Measurements from ENCODE around the gene VWA5B1.

The VWA5B1 gene

DNA sequence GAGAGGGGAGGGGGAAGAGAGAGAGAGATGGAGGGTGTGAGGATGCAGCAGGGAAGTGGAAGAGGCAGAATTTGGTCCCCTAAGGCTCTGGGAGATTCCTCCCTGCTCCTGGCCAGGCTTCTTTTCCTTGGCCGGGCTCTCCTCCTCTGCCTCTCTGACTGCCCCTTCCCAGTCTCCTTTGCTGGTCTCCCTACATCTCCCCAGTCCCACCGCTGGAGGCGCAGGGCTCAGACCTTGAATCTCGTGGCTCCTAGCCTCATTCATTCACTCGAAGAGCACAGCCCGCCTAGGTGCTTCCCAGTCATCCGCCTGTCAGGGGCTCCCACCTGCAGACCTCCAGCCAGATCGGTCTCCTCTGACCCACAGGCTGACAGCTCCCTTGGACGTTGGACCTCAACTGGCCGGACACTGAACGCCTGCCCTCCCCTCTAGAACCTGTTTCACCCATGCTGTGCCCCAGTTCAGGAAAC is 76.5 kb downstream of the VWA5B1 start:
- Histone ChIP-seq H3K9me3 (ENCODE audit: low read depth, low read length) (no peaks in the 10 kb centered on the region), H3K27ac (no peak overlapping the region), H3K4me3 (no peak overlapping the region), H3K36me3 (ENCODE audit: insufficient read depth, low read length) (no peaks in the 10 kb centered on the region), H3K9ac (ENCODE audit: insufficient read length) (no peak overlapping the region)
- no peak for DNase-seq (ENCODE audit: low read depth, low spot score)
- TF ChIP-seq EZH2 (IDR thresholded peaks at IDR 0.05) (no peak), POLR2AphosphoS5 (IDR thresholded peaks at IDR 0.05; ENCODE audit: borderline replicate concordance, low read depth, low read length) (no peak), FOXP2 (optimal IDR thresholded peaks at IDR 0.05; ENCODE audit: control extremely low read depth, extremely low read length, insufficient read depth) (no peak)

DNA sequence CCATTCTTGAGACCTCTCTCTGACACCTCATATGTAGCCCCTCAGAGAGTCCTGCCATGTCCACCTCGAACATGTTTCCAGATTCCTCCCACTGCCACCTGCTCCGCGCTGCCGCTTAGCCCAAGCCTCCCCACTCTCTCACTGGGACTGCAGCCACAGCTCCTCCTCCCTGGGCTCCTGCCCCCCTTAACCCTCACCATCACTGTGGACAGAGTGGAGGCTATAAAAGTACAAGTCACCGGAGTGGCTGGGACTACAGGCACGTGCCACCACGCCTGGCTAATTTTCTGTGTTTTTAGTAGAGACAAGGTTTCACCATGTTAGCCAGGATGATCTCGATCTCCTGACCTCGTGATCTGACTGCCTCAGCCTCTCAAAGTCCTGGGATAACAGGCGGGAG is 77.0 kb downstream of the VWA5B1 start:
- Histone ChIP-seq H3K9ac (ENCODE audit: insufficient read length) (no peak overlapping the region), H3K36me3 (ENCODE audit: insufficient read depth, low read length) (no peaks in the 10 kb centered on the region), H3K4me3 (no peak overlapping the region), H3K9me3 (ENCODE audit: low read depth, low read length) (no peaks in the 10 kb centered on the region), H3K27ac (no peak overlapping the region)
- no peak for TF ChIP-seq POLR2AphosphoS5 (IDR thresholded peaks at IDR 0.05; ENCODE audit: borderline replicate concordance, low read depth, low read length)
- TF ChIP-seq FOXP2 (optimal IDR thresholded peaks at IDR 0.05; ENCODE audit: control extremely low read depth, extremely low read length, insufficient read depth): no peak
- TF ChIP-seq EZH2 (IDR thresholded peaks at IDR 0.05): no peak
- no peak for DNase-seq (ENCODE audit: low read depth, low spot score)

DNA sequence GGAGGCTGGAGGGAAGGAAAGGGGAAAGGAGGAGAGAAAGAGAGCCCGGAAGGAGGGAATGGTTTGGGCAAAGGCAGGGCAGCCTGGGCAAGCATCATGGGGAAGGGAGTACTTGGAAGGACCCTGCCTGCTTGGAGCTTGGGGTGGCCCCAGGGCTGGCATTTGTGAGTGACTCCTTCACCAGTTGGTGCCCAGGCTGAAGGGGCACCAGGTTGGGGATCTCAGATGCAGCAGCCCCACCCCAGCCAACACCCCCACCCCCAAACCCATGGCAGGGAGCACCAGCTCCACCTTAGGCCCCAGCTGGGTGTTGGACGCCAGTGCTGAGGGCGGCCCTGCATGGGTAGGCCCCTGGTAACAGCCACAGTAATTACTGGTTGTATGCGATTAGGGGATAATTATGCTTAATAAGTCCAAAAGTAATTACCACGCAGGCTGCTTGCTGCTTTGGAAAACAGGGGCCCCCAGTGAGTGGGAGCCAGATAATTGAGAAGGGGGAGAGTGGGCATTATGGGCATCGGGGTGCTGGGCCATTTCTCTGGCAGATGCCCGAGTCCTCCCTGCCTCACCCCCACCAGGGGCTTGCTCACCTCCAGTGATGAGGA is 78.3 kb downstream of the VWA5B1 start:
- Histone ChIP-seq H3K36me3 (ENCODE audit: insufficient read depth, low read length) (no peaks in the 10 kb centered on the region), H3K27ac (no peak overlapping the region), H3K9me3 (ENCODE audit: low read depth, low read length) (no peaks in the 10 kb centered on the region), H3K9ac (ENCODE audit: insufficient read length) (no peak overlapping the region), H3K4me3 (no peak overlapping the region)
- DNase-seq (ENCODE audit: low read depth, low spot score): no peak
- no peak for TF ChIP-seq EZH2 (IDR thresholded peaks at IDR 0.05)
- TF ChIP-seq FOXP2 (optimal IDR thresholded peaks at IDR 0.05; ENCODE audit: control extremely low read depth, extremely low read length, insufficient read depth): no peak
- TF ChIP-seq POLR2AphosphoS5 (IDR thresholded peaks at IDR 0.05; ENCODE audit: borderline replicate concordance, low read depth, low read length): no peak

DNA sequence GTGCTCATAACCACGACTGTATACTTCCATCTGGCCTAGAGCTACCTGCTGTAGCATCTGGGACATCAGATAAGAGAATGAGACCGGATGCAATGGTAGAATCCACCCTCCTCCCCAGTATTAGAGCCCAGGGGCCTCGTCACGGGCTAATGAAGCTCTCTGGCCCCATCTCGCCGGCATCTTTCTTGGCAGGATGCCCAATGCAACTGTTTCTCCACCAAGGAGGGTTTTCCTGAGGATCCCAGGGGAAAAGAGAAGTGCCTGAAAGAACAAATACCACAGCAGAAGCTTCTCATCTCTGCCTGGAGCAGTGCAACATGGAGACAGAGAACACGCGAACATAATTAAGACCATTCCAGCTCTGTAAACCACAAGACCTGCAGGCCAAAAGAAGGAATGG is 80.0 kb downstream of the VWA5B1 start:
- no peak overlapping the region for H3K27ac ChIP-seq
- TF ChIP-seq POLR2AphosphoS5 (IDR thresholded peaks at IDR 0.05; ENCODE audit: borderline replicate concordance, low read depth, low read length): no peak
- no peak for TF ChIP-seq FOXP2 (optimal IDR thresholded peaks at IDR 0.05; ENCODE audit: control extremely low read depth, extremely low read length, insufficient read depth)
- no peak for TF ChIP-seq EZH2 (IDR thresholded peaks at IDR 0.05)
- no peak overlapping the region for H3K4me3 ChIP-seq
- DNase-seq (ENCODE audit: low read depth, low spot score): peak; percentile 26
- H3K36me3 ChIP-seq (ENCODE audit: insufficient read depth, low read length): no peaks in the 10 kb centered on the region
- H3K9me3 ChIP-seq (ENCODE audit: low read depth, low read length): no peaks in the 10 kb centered on the region
- H3K9ac ChIP-seq (ENCODE audit: insufficient read length): no peak overlapping the region

DNA sequence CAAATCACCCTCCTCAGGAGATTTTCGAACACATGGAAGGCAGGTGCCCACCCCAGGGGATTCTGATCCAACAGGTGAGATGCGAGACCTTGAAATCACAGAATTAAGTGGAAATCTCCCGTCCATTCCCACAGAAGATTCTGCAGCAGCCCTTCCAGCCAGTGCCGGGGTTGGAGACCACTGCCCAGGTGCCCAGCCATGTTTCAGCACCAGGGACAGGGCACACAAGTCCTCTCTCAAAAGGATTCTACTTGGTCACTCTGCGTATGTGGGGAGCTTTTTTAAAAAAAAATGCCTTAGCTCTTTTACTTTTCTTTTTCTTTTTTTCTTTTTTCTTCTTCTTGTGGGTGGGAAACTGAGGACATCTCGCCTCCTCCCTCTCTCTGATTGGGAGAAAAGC is 80.7 kb downstream of the VWA5B1 start:
- H3K27ac ChIP-seq: no peak overlapping the region
- TF ChIP-seq EZH2 (IDR thresholded peaks at IDR 0.05) (no peak), POLR2AphosphoS5 (IDR thresholded peaks at IDR 0.05; ENCODE audit: borderline replicate concordance, low read depth, low read length) (no peak), FOXP2 (optimal IDR thresholded peaks at IDR 0.05; ENCODE audit: control extremely low read depth, extremely low read length, insufficient read depth) (no peak)
- no peaks in the 10 kb centered on the region for H3K36me3 ChIP-seq (ENCODE audit: insufficient read depth, low read length)
- H3K9ac ChIP-seq (ENCODE audit: insufficient read length): no peak overlapping the region
- no peaks in the 10 kb centered on the region for H3K9me3 ChIP-seq (ENCODE audit: low read depth, low read length)
- H3K4me3 ChIP-seq: no peak overlapping the region
- DNase-seq (ENCODE audit: low read depth, low spot score): no peak

DNA sequence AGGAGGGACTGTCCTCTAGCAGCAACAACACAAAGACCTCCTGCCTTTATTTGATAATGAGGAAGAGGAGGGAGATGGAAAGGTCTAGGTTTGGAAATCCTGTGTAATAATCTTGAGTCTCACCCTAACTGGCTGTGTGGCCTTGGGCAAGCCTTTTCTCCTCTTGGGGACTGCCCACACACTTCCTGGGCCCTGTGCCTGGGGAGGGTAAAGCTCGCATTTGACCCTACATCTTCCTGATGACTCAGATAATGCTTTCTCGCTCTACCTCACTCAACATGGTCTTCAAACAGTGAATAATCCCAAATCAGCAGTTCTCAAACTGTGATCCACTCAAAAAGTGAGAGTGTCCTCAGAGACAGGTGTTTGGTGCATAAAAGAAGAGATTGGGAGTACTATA is 81.2 kb downstream of the VWA5B1 start:
- Histone ChIP-seq H3K9ac (ENCODE audit: insufficient read length) (no peak overlapping the region), H3K27ac (no peak overlapping the region), H3K9me3 (ENCODE audit: low read depth, low read length) (no peaks in the 10 kb centered on the region), H3K36me3 (ENCODE audit: insufficient read depth, low read length) (no peaks in the 10 kb centered on the region), H3K4me3 (no peak overlapping the region)
- TF ChIP-seq FOXP2 (optimal IDR thresholded peaks at IDR 0.05; ENCODE audit: control extremely low read depth, extremely low read length, insufficient read depth) (no peak), POLR2AphosphoS5 (IDR thresholded peaks at IDR 0.05; ENCODE audit: borderline replicate concordance, low read depth, low read length) (no peak), EZH2 (IDR thresholded peaks at IDR 0.05) (no peak)
- no peak for DNase-seq (ENCODE audit: low read depth, low spot score)

DNA sequence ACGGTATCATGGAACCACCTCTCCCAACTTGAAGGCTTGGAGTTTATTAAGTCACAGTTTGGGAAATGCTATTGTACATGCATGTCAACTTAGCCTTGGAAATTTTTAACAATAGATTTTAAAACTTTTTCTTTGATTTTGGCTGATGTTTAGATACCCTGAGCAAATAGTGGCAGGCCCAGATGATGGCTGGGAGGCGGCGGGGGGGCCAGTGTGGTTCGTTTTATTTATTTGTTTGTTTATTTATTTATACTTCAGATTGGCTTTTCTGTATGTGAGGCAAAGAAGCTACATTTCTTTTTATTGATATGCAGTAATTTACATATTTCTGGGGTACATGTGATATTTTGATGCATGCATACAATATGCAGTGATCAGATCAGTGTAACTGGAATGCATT is 82.0 kb downstream of the VWA5B1 start:
- H3K9ac ChIP-seq (ENCODE audit: insufficient read length): no peak overlapping the region
- H3K27ac ChIP-seq: no peak overlapping the region
- H3K36me3 ChIP-seq (ENCODE audit: insufficient read depth, low read length): no peaks in the 10 kb centered on the region
- no peak for DNase-seq (ENCODE audit: low read depth, low spot score)
- TF ChIP-seq FOXP2 (optimal IDR thresholded peaks at IDR 0.05; ENCODE audit: control extremely low read depth, extremely low read length, insufficient read depth) (no peak), POLR2AphosphoS5 (IDR thresholded peaks at IDR 0.05; ENCODE audit: borderline replicate concordance, low read depth, low read length) (no peak), EZH2 (IDR thresholded peaks at IDR 0.05) (no peak)
- H3K9me3 ChIP-seq (ENCODE audit: low read depth, low read length): no peaks in the 10 kb centered on the region
- no peak overlapping the region for H3K4me3 ChIP-seq

DNA sequence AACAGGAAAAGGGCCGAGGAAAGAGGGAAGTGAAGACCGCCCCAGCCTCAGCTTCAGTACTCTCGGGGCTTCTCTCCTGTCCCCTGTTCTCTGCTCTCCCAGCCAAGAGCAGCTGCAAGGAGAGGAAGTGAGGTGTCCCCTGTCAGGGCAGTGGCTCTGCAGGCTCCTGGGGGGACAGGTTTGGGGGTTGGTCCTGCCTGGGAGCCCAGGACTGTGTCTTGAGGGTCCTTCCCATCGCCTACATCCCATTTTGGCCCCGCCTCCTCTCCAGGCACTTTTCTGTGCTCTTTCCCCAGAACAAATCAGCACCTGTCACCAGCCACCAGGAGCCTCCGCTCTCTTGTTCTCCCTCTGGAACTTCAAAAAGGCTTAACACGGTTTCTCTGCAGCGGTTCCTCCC is 82.6 kb downstream of the VWA5B1 start:
- H3K36me3 ChIP-seq (ENCODE audit: insufficient read depth, low read length): no peaks in the 10 kb centered on the region
- no peak overlapping the region for H3K9ac ChIP-seq (ENCODE audit: insufficient read length)
- H3K27ac ChIP-seq: no peak overlapping the region
- no peak overlapping the region for H3K4me3 ChIP-seq
- DNase-seq (ENCODE audit: low read depth, low spot score): no peak
- no peak for TF ChIP-seq POLR2AphosphoS5 (IDR thresholded peaks at IDR 0.05; ENCODE audit: borderline replicate concordance, low read depth, low read length)
- no peak for TF ChIP-seq EZH2 (IDR thresholded peaks at IDR 0.05)
- TF ChIP-seq FOXP2 (optimal IDR thresholded peaks at IDR 0.05; ENCODE audit: control extremely low read depth, extremely low read length, insufficient read depth): no peak
- H3K9me3 ChIP-seq (ENCODE audit: low read depth, low read length): no peaks in the 10 kb centered on the region

DNA sequence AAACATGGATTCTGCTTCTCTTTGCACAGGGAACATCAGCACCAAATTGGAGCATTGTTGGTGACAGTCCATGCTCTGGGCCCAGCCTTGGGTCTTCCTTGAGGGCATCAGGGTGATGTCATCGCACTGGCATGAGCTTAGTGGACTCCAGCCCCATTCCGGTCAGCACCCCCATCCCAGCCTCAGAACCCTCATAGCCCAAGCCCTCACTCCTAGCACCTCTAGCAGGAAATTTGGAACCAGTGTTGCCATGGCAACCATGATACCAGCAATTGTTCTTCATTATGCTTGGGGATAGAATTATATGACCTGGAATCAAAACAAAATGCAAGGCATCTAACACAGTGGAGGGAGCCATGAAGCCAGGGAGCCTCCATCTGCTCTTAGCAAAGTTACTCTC is 83.1 kb downstream of the VWA5B1 start:
- no peak for DNase-seq (ENCODE audit: low read depth, low spot score)
- no peaks in the 10 kb centered on the region for H3K9me3 ChIP-seq (ENCODE audit: low read depth, low read length)
- H3K36me3 ChIP-seq (ENCODE audit: insufficient read depth, low read length): no peaks in the 10 kb centered on the region
- no peak overlapping the region for H3K4me3 ChIP-seq
- TF ChIP-seq POLR2AphosphoS5 (IDR thresholded peaks at IDR 0.05; ENCODE audit: borderline replicate concordance, low read depth, low read length) (no peak), FOXP2 (optimal IDR thresholded peaks at IDR 0.05; ENCODE audit: control extremely low read depth, extremely low read length, insufficient read depth) (no peak), EZH2 (IDR thresholded peaks at IDR 0.05) (no peak)
- no peak overlapping the region for H3K27ac ChIP-seq
- H3K9ac ChIP-seq (ENCODE audit: insufficient read length): no peak overlapping the region

Data from SK-N-MC (cell line).